Measurements from ENCODE around the gene MYMK. TPM values are rescaled to one million over a fixed set of nuclear protein-coding genes. Genes with fewer than 3 reads are reported as not detected.

The MYMK gene
- total RNA-seq, 4 donors from 2014 or later = not detected

GRCh38 chr9:133502112-133502511 is 22.6 kb downstream of the MYMK start:
- DNase-seq (ENCODE audit: low spot score) = no peak
- no peak for TF ChIP-seq CTCF (IDR thresholded peaks at IDR 0.05)

DNA sequence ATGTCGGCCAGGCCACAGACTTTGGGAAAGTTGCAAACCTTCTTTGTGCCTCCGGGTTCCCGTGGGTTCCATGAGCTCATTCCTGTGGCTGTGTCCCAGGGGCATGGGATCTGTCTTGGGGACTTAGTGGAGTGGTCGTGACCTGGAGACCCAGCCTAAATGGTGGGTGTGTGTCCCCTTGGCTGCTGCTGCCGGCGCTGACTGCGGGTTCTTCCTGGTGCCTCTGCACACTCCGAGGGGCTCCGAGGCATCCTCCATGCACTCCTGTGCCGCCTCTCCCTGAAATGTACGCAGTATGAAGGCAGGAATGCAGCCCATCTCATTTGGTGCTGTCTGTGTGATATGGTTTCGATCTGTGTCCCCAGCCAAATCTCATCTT is 24.9 kb downstream of the MYMK start:
- no peak for ATAC-seq (ENCODE audit: low FRiP score)
- no peak for TF ChIP-seq CTCF (IDR thresholded peaks at IDR 0.05)
- no peak for DNase-seq (ENCODE audit: low spot score)

More at GRCh38 chr9:133502112-133502511, 22.6 kb downstream of the MYMK start:
- no peak for ATAC-seq (ENCODE audit: low FRiP score)

- no peak for ATAC-seq (ENCODE audit: low FRiP score)
- DNase-seq (ENCODE audit: low spot score) = no peak
- TF ChIP-seq CTCF (IDR thresholded peaks at IDR 0.05) = no peak
Measured at GRCh38 chr9:133499132-133499891, 25.4 kb downstream of the MYMK start.

DNA sequence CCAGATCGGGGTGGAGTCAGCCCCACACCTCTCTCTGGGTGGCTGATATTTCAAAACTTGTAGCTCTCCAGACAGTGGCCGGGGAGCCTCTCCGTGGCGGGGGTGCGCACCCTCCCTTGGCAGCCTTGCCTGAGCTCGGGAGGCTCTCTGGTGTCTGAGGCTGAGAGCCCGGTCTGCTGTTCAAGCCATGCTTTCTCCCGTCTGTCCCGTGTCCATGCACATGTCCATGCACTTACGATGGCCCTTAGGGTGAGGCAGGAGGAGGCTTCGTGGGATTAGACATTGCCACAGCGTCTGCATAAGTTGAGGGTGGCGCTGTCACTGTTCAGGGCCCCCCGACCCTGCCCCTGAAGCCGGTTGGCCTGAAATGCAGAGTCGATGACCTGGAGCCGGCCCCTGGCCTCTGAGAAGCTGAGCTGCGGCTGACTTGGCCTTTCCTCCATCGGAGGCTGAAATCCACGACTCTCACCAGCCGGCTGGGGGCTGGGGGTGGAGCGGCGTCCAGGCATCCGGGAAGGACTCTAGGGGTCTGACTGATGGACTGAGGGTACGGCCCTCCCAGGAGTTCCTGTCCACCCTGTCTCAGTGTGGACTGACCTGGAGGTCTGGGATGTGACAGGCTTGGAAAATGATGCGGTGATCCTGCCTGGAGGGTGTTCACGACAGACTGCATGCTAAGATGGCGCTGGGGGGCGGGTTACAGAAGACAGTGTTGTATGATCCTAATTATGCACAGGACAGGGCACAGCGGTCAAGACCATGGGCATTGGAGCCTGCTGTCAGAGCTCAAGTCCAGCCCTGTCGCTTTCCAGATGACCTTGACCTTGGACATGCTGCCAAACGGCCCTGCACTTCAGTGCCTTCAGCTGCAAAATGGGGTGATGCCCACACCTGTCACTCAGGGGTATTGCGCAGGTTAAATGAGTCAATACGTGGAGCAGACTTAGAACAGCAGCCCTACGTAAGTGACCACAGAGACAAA is 27.6 kb downstream of the MYMK start:
- TF ChIP-seq CTCF (IDR thresholded peaks at IDR 0.05) = no peak
- no peak for ATAC-seq (ENCODE audit: low FRiP score)

DNA sequence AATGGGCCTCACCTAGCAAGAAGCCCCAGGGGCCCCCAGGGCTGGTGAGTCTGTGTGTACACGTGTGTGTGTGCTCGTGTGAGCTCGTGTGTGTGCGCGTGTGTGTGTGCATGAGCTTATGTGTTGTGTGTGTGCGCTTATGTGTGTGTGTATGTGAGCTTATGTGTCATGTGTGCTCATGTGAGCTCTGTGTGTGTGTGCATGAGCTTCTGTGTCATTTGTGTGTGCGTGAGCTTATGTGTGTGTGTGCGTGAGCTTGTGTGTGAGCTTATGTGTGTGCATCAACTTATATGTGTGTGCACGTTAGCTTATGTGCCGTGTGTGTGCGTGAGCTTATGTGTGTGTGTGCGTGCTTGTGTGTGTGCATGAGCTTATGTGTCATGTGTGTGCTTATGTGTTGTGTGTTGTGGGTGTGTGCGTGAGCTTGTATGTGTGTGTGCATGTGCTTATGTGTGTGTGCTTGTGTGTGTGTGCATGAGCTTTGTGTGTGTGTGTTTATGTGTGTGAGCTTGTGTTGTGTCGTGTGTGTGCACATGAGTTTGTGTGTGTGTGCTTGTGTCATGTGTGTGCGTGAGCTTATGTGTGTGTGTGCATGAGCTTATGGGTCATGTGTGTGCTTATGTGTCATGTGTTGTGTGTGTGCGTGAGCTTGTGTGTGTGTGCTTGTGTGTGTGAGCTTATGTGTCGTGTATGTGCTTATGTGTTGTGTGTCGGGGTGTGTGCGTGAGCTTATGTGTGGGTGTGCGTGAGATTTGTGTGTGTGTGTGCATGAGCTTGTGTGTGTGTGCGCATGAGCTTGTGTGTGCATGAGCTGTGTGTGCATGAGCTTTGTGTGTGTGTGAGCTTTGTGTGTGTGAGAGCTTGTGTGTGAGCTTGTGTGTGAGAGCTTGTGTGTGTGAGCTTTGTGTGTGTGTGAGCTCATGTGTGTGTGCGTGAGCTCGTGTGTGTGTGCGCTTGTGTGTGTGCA is 29.1 kb downstream of the MYMK start:
- no peak for TF ChIP-seq CTCF (IDR thresholded peaks at IDR 0.05)
- no peak for DNase-seq (ENCODE audit: low spot score)
- ATAC-seq (ENCODE audit: low FRiP score) = no peak

More for the DNA sequence above, 27.6 kb downstream of the MYMK start:
- DNase-seq (ENCODE audit: low spot score) = no peak

DNA sequence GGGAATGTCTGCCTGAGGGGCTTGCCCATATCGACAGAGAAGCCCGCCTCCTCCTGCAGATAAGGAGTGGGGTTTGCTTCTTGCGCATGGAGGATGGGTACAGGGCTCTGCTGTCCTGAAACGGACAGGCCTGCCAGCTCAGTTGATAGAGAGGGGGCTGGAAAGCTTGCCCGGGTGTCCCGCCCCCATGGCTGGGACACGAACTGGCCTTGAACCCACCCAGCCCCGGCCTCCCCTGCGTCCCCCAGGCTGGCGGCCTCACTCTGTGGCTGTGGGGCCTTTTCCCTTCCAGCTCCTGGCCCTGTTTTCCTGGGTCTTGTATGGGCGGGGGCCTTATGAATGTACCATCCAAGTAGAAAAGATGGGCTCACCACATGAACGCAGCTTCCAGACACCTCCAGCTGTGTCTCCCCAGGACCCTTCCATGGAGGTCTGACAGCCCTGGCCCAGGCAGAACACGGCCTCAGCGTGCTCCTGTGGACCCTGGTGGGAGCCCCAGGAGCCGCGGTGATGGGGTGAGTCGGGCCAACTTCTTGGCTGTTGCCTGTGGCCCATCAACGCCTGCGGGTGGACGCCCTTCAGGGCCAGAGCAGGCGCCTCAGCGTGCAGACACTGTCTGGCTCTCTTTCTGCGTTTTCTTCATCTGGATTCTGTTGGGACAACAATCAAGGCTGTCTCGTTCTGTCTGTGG is 30.0 kb downstream of the MYMK start:
- TF ChIP-seq CTCF (IDR thresholded peaks at IDR 0.05) = no peak
- no peak for DNase-seq (ENCODE audit: low spot score)

More for the DNA sequence above, 30.0 kb downstream of the MYMK start:
- no peak for ATAC-seq (ENCODE audit: low FRiP score)

Data from omental fat pad (tissue), 4 donors.